Measurements from ENCODE around the gene CHD3. TPM values are rescaled to one million over a fixed set of nuclear protein-coding genes. Genes with fewer than 3 reads are reported as not detected.

The CHD3 gene
- total RNA-seq, 6 donors from 2014 or later: 68.1 to 183 (median 91.3) TPM

DNA sequence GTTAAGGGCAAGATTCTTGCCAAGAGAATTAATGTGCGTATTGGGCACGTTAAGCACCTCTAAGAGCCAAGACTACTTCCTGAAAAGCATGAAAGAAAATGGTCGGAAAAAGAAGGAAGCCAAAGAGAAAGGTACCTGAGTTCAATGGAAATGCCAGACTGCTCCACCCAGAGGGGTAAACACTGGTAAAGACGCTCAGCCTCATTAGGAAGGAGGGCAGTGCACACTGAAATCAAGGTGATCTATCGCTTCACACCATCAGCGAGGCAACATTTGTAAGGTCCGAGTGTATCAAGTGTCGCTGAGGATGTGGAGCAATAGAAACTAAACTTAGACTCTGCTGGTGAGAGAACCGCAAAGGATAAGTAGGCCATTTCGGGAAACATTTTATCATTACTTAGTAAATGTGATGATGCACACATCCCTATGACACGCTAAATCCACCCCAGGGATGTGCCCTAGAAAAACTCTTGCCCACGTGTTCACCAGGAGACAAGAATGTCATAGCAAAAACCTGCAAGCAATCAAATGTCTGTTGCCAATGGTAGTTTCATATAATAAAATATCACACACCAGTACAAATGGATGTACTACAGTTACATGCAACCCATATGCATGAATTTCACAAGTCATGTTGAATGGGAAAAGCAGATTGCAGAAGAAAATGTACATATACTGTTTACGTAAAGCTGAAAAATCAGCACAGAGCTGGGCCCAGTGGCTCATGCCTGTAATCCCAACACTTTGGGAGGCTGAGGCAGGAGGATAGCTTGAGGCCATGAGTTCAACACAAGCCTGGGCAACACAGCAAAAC, 67.0 kb downstream of the CHD3 start:
- ATAC-seq (ENCODE audit: low FRiP score in 2 of 2): peak; percentile 42 to 64
- H3K27ac ChIP-seq: peak overlapping the region; percentile 0 to 70 (median 64)
- 66 to 67% methylated on average over 13 of the region's 13 CpGs for WGBS, 2 donors
- H3K27me3 ChIP-seq: no peaks in the 10 kb centered on the region
- TF ChIP-seq CTCF (IDR thresholded peaks at IDR 0.05) (no peak), EP300 (IDR thresholded peaks at IDR 0.05) (no peak), POLR2A (IDR thresholded peaks at IDR 0.05) (peak in 1 of 4 donors; percentile 43), POLR2AphosphoS5 (IDR thresholded peaks at IDR 0.05) (no peak)
- no peak overlapping the region for H3K4me3 ChIP-seq
- H3K9me3 ChIP-seq: no peaks in the 10 kb centered on the region
- H3K4me1 ChIP-seq: peaks cover 0 to 22% (median 8%) of the 10 kb centered on the region in 4 donors
- no peaks in the 10 kb centered on the region for H3K36me3 ChIP-seq
- DNase-seq: no peak

DNA sequence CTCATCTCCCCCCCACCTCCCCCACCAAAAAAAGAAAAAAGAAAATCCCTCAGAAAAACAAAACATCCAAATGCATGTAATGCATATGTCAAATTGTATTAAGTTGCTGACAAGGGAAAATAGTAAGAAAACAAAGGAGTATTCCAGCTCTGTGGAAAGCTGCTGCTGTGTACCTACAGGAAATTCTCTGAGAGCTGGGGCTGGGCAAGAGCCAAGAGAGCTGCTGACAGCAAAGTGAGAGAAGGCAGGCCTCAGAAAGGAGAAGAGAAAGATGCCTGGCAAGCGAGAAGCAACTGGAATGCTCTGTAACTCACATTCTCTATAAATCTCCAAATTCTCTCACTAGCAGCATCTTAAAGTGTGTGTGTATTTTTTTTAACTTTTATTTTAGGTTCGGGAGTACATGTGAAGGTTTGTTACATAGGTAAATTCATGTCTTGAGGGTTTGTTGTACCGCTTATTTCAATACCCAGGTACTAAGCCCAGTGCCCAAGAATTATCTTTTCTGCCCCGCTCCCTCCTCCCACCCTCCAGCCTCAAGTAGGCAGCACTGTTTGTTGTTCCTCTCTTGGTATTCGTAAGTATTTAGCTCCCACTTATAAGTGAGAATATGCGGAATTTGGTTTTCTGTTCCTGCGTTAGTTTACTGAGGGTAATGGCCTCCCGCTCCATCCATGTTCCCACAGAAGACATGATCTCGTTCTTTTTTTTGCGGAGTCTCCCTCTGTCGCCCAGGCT, 67.8 kb downstream of the CHD3 start:
- WGBS, 2 donors: 60 to 61% methylated on average over 11 of the region's 11 CpGs

DNA sequence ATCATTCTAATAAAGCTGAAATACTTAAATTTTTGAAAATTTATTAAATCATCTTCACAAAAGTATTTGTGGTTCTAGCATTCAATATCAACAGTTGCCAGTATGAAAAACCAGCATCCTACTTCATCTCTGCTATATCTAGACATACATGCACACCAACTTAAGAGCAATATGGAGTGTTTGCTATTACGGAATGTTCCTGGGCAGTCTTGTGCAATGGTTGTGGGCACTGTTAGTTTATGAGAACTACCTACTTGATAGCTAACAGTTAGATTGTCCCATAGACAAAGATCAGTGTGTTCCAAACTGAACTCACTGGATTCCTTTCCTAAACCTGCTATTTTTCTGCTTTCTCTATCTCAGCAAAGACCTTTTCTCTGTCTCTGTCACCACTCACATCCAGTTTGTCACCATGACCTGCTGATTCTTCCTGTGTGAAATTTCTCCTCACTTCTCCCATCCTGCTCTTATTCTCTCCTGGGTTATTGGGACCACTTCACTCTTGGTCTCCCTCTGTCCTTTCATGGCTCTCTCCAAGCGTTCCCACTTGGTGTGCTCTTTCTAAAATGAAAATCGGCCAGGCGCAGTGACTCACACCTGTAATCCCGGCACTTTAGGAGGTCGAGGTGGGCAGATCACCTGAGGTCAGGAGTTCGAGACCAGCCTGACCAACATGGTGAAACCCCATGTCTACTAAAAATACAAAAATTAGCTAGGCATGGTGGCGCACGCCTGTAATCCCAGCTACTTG, 71.1 kb downstream of the CHD3 start:
- DNase-seq (peak in 1 of 2 donors; percentile 74), ATAC-seq (ENCODE audit: low FRiP score in 2 of 2) (peak; percentile 45 to 84)
- WGBS, 2 donors: 60 to 81% methylated on average over 9 of the region's 9 CpGs
- H3K4me3 ChIP-seq: no peak overlapping the region
- H3K27ac ChIP-seq: peak overlapping the region; percentile 55 to 88 (median 70)
- H3K36me3 ChIP-seq: no peaks in the 10 kb centered on the region
- H3K4me1 ChIP-seq: peaks cover 0 to 18% (median 9%) of the 10 kb centered on the region in 4 donors
- TF ChIP-seq EP300 (IDR thresholded peaks at IDR 0.05): peak in 3 of 4 donors; percentile 87 to 98 (median 93)
- TF ChIP-seq POLR2A (IDR thresholded peaks at IDR 0.05): peak in 1 of 4 donors; percentile 48
- no peak for TF ChIP-seq CTCF (IDR thresholded peaks at IDR 0.05)
- TF ChIP-seq POLR2AphosphoS5 (IDR thresholded peaks at IDR 0.05): peak; percentile 43 to 67
- no peaks in the 10 kb centered on the region for H3K9me3 ChIP-seq
- no peaks in the 10 kb centered on the region for H3K27me3 ChIP-seq

More for the DNA sequence above, 67.8 kb downstream of the CHD3 start:
- Histone ChIP-seq H3K27me3 (no peaks in the 10 kb centered on the region), H3K36me3 (no peaks in the 10 kb centered on the region), H3K4me3 (no peak overlapping the region), H3K4me1 (peaks cover 0 to 23% (median 9%) of the 10 kb centered on the region in 4 donors), H3K9me3 (no peaks in the 10 kb centered on the region), H3K27ac (peak overlapping the region; percentile 0 to 70 (median 64))
- TF ChIP-seq POLR2AphosphoS5 (IDR thresholded peaks at IDR 0.05) (peak; percentile 29 to 45), CTCF (IDR thresholded peaks at IDR 0.05) (no peak), POLR2A (IDR thresholded peaks at IDR 0.05) (peak in 1 of 4 donors; percentile 31), EP300 (IDR thresholded peaks at IDR 0.05) (peak in 3 of 4 donors; percentile 67 to 92 (median 69))
- DNase-seq (peak in 1 of 2 donors; percentile 80), ATAC-seq (ENCODE audit: low FRiP score in 2 of 2) (peak; percentile 65 to 78)

- no peak for TF ChIP-seq POLR2AphosphoS5 (IDR thresholded peaks at IDR 0.05)
- TF ChIP-seq CTCF (IDR thresholded peaks at IDR 0.05): no peak
- TF ChIP-seq POLR2A (IDR thresholded peaks at IDR 0.05): no peak
- no peak for TF ChIP-seq EP300 (IDR thresholded peaks at IDR 0.05)
- 61 to 62% methylated on average over 2 of the region's 2 CpGs for WGBS, 2 donors
- peaks cover 0 to 9% (median 5%) of the 10 kb centered on the region in 4 donors for H3K4me1 ChIP-seq
- H3K27ac ChIP-seq: peak overlapping the region in 2 of 4 donors; percentile 84 to 88
- H3K4me3 ChIP-seq: no peak overlapping the region
- no peak for ATAC-seq (ENCODE audit: low FRiP score in 2 of 2)
- H3K9me3 ChIP-seq: no peaks in the 10 kb centered on the region
- DNase-seq: no peak
- no peaks in the 10 kb centered on the region for H3K27me3 ChIP-seq
- no peaks in the 10 kb centered on the region for H3K36me3 ChIP-seq
These were observed 72.8 kb downstream of the CHD3 start for GRCh38 chr17:7961421-7961820.

Small RNA genes lying within 50 kb of the gene (small RNA-seq; reads per million reads assigned to genes)
- 0 to 1.5 (median 0.65) reads per million in 4 donors for gene SCARNA21

Other genes starting within 250 kb of the CHD3 start
- gene ATP1B2, start 237.9 kb upstream of the CHD3 start, total RNA-seq: 1 to 10 TPM in 2 of 6 donors, under 1 TPM in 2, not detected in 2; 0.46 to 2.2 (median 0.97) TPM
- 10 to 100 TPM; 16.8 to 55.5 (median 21.9) TPM for gene TP53, start 201.3 kb upstream of the CHD3 start, total RNA-seq
- 10 to 100 TPM in 1 of 6 donors, 1 to 10 TPM in 5; 6.0 to 10.3 (median 7.8) TPM for gene WRAP53, start 200.3 kb upstream of the CHD3 start, total RNA-seq
- gene EFNB3, start 183.6 kb upstream of the CHD3 start, total RNA-seq: 1 to 10 TPM in 3 of 6 donors, under 1 TPM in 3; 0.22 to 5.0 (median 0.98) TPM
- 10 to 100 TPM in 2 of 6 donors, 1 to 10 TPM in 3, under 1 TPM in 1; 0.66 to 34.6 (median 6.0) TPM for gene DNAH2, start 171.0 kb upstream of the CHD3 start, total RNA-seq
- 10 to 100 TPM; 17.5 to 68.0 (median 42.2) TPM for gene KDM6B, start 54.6 kb upstream of the CHD3 start, total RNA-seq
- 10 to 100 TPM in 2 of 6 donors, 1 to 10 TPM in 3, not detected in 1; 1.6 to 16.1 (median 9.3) TPM for gene TMEM88, start 33.7 kb upstream of the CHD3 start, total RNA-seq
- 100 to 1,000 TPM in 2 of 6 donors, 10 to 100 TPM in 4; 50.0 to 111 (median 75.5) TPM for gene NAA38, start 31.2 kb upstream of the CHD3 start, total RNA-seq
- gene CYB5D1, start 30.8 kb upstream of the CHD3 start, total RNA-seq: 10 to 100 TPM in 2 of 6 donors, 1 to 10 TPM in 4; 5.2 to 12.4 (median 7.3) TPM
- 10 to 100 TPM in 1 of 6 donors, 1 to 10 TPM in 5; 5.5 to 24.5 (median 6.3) TPM for gene RNF227, start 27.5 kb downstream of the CHD3 start, total RNA-seq
- gene KCNAB3, start 41.1 kb downstream of the CHD3 start, total RNA-seq: 1 to 10 TPM; 4.2 to 10.0 (median 5.7) TPM
- 100 to 1,000 TPM in 2 of 6 donors, 10 to 100 TPM in 4; 70.4 to 148 (median 95.8) TPM for gene TRAPPC1, start 43.2 kb downstream of the CHD3 start, total RNA-seq
- gene CNTROB, start 43.4 kb downstream of the CHD3 start, total RNA-seq: 100 to 1,000 TPM in 2 of 6 donors, 10 to 100 TPM in 4; 50.6 to 216 (median 88.3) TPM
- gene GUCY2D, start 113.8 kb downstream of the CHD3 start, total RNA-seq: 1 to 10 TPM in 3 of 6 donors, not detected in 3; 2.6 to 5.0 (median 3.8) TPM
- 100 to 1,000 TPM in 3 of 6 donors, 10 to 100 TPM in 3; 46.2 to 177 (median 105) TPM for gene ALOX15B, start 150.3 kb downstream of the CHD3 start, total RNA-seq
- not detected for gene ALOX12B, start 198.9 kb downstream of the CHD3 start, total RNA-seq
- not detected for gene ALOXE3, start 229.7 kb downstream of the CHD3 start, total RNA-seq
- 1 to 10 TPM in 1 of 6 donors, not detected in 5; 4.9 TPM for gene HES7, start 235.3 kb downstream of the CHD3 start, total RNA-seq